IMR-90 (cell line): ENCODE results near the gene IGF2BP1. TPM values are rescaled to one million over a fixed set of nuclear protein-coding genes. Genes with fewer than 3 reads are reported as not detected.

ENCODE experiments used
- ATAC-seq: fragments of 200-7000 bp; cut with Tn5 transposase; 2 replicates; pipeline ENCODE4 v1.9.1; 2020; ENCODE audit warnings: low read depth, mild to moderate bottlenecking, moderate library complexity
- BruUV-seq: library from RNA; stranded (reverse); fragments of 400-500 nt; replicated peaks from 2 replicates; lab custom pipeline; 2021; lab: Mats Ljungman, UMichigan
- CTCF ChIA-PET: fragments of 300-600 bp; formaldehyde crosslinking; extraction: SDS; loops from one replicate; lab custom pipeline; 2021; ENCODE audit warnings: antibody characterized with exemption; lab: Yijun Ruan, JAX
- POLR2A ChIA-PET: fragments of 300-600 bp; sonication (Branson Sonifier 250); formaldehyde crosslinking; loops from one replicate; lab custom pipeline; 2022; ENCODE audit warnings: antibody characterized with exemption; ENCODE audit not compliant: unreplicated experiment; lab: Charles Lee
- DNase-seq: peaks from one replicate; pipeline ENCODE4 v3.0.0; 2013
- H2AFZ ChIP-seq: replicated peaks from 2 replicates; pipeline ENCODE3; 2013; ENCODE audit warnings: low read length, mild to moderate bottlenecking; ENCODE audit not compliant: poor library complexity
- H2AK5ac ChIP-seq: 2 replicates; pipeline ENCODE4 v1.6.1; 2013; ENCODE audit warnings: low read depth, low read length, inconsistent platforms
- H2AK9ac ChIP-seq: replicated peaks from 2 replicates; pipeline ENCODE3; 2013; ENCODE audit warnings: mild to moderate bottlenecking, low read depth, low read length, moderate library complexity; ENCODE audit not compliant: poor library complexity
- H2BK120ac ChIP-seq: 2 replicates; pipeline ENCODE4 v1.6.1; 2013; ENCODE audit warnings: low read depth, low read length, inconsistent platforms
- H2BK15ac ChIP-seq: 3 replicates; pipeline ENCODE4 v1.6.1; 2013; ENCODE audit warnings: low read depth, low read length, inconsistent platforms
- H2BK20ac ChIP-seq: 2 replicates; pipeline ENCODE4 v1.6.1; 2013; ENCODE audit warnings: low read depth, mild to moderate bottlenecking, inconsistent platforms, low read length, moderate library complexity
- H2BK5ac ChIP-seq: 2 replicates; pipeline ENCODE4 v1.6.1; 2013; ENCODE audit warnings: mild to moderate bottlenecking, low read depth, low read length, inconsistent platforms; ENCODE audit not compliant: poor library complexity, severe bottlenecking
- H3K14ac ChIP-seq: replicated peaks from 2 replicates; pipeline ENCODE4 v1.6.1; 2013; ENCODE audit warnings: low read depth, low read length, inconsistent platforms
- H3K18ac ChIP-seq: 2 replicates; pipeline ENCODE4 v1.6.1; 2013; ENCODE audit warnings: low read depth, low read length, control low read depth
- H3K23ac ChIP-seq: 2 replicates; pipeline ENCODE4 v1.6.1; 2013; ENCODE audit warnings: low read depth, low read length, inconsistent platforms
- H3K27ac ChIP-seq: 2 replicates; pipeline ENCODE4 v1.5.1; 2013; ENCODE audit warnings: mild to moderate bottlenecking, control low read depth, low read length; ENCODE audit not compliant: insufficient read depth
- H3K27me3 ChIP-seq: 2 replicates; pipeline ENCODE4 v1.6.1; 2013; ENCODE audit warnings: low read length; ENCODE audit not compliant: control insufficient read depth, insufficient read depth
- H3K36me3 ChIP-seq: 2 replicates; pipeline ENCODE4 v1.6.1; 2013; ENCODE audit warnings: low read length, mixed read lengths; ENCODE audit not compliant: control insufficient read depth, insufficient read depth
- H3K4ac ChIP-seq: 2 replicates; pipeline ENCODE4 v1.6.1; 2013; ENCODE audit warnings: low read depth, low read length, inconsistent platforms
- H3K4me1 ChIP-seq: 2 replicates; pipeline ENCODE4 v1.6.1; 2013; ENCODE audit warnings: low read length, mixed read lengths; ENCODE audit not compliant: control insufficient read depth, insufficient read depth
- H3K4me2 ChIP-seq: 2 replicates; pipeline ENCODE4 v1.6.1; 2013; ENCODE audit warnings: low read depth, mild to moderate bottlenecking, control low read depth, low read length, moderate library complexity
- H3K4me3 ChIP-seq: 2 replicates; pipeline ENCODE4 v1.5.1; 2013; ENCODE audit warnings: low read depth, mild to moderate bottlenecking, control low read depth, low read length, moderate library complexity; ENCODE audit not compliant: insufficient read depth
- H3K56ac ChIP-seq: 2 replicates; pipeline ENCODE4 v1.6.1; 2013; ENCODE audit warnings: low read length, inconsistent platforms; ENCODE audit not compliant: insufficient read depth; ENCODE audit errors: extremely low read depth
- H3K79me1 ChIP-seq, 2 experiments: 2 replicates each; pipeline ENCODE4 v1.6.1; 2013; ENCODE audit warnings: low read length in 2 of 2, inconsistent platforms in 1 of 2, low read depth in 1 of 2
- H3K9ac ChIP-seq: 2 replicates; pipeline ENCODE4 v1.6.1; 2013; ENCODE audit warnings: low read depth, low read length, control low read depth
- H3K9me1 ChIP-seq: 2 replicates; pipeline ENCODE4 v1.6.1; 2013; ENCODE audit warnings: low read length, inconsistent platforms; ENCODE audit not compliant: insufficient read depth
- H3K9me3 ChIP-seq: 2 replicates; pipeline ENCODE4 v1.6.1; 2013; ENCODE audit warnings: low read length; ENCODE audit not compliant: control insufficient read depth, insufficient read depth
- H4K20me1 ChIP-seq: 2 replicates; pipeline ENCODE4 v1.6.1; 2013; ENCODE audit warnings: low read length, inconsistent platforms; ENCODE audit not compliant: insufficient read depth
- H4K5ac ChIP-seq: 2 replicates; pipeline ENCODE4 v1.6.1; 2013; ENCODE audit warnings: mild to moderate bottlenecking, low read depth, low read length, control low read depth
- H4K8ac ChIP-seq, 2 experiments: 2 replicates each; pipeline ENCODE4 v1.6.1; 2013; ENCODE audit warnings: low read depth in 2 of 2, low read length in 2 of 2, control low read depth in 1 of 2, inconsistent platforms in 1 of 2
- H4K91ac ChIP-seq: 2 replicates; pipeline ENCODE4 v1.6.1; 2013; ENCODE audit warnings: low read depth, low read length, inconsistent platforms; ENCODE audit not compliant: insufficient read depth
- BHLHE40 ChIP-seq: fragments of 150-350 bp; IDR thresholded peaks from 2 replicates; pipeline ENCODE4 v1.6.1; 2016; ENCODE audit warnings: mild to moderate bottlenecking, low read depth, low read length
- CEBPB ChIP-seq: IDR thresholded peaks from 2 replicates; pipeline ENCODE4 v1.6.1; 2012; ENCODE audit warnings: low read depth, low read length, improper control_type of control experiment
- CHD1 ChIP-seq: IDR thresholded peaks from 2 replicates; pipeline ENCODE4 v1.6.1; 2012; ENCODE audit warnings: low read depth, low read length, improper control_type of control experiment
- CTCF ChIP-seq: conservative IDR thresholded peaks from 2 replicates; pipeline ENCODE4 v1.5.1; 2012; ENCODE audit warnings: mild to moderate bottlenecking, low read depth, low read length, improper control_type of control experiment
- ELK1 ChIP-seq: fragments of 150-350 bp; IDR thresholded peaks from 2 replicates; pipeline ENCODE4 v1.6.1; 2016; ENCODE audit warnings: low read depth, mild to moderate bottlenecking, low read length, moderate library complexity, borderline replicate concordance
- MAFK ChIP-seq: IDR thresholded peaks from 2 replicates; pipeline ENCODE4 v1.6.1; 2012; ENCODE audit warnings: low read depth, low read length, improper control_type of control experiment
- MAZ ChIP-seq: IDR thresholded peaks from 2 replicates; pipeline ENCODE4 v1.6.1; 2012; ENCODE audit warnings: low read depth, mild to moderate bottlenecking, low read length, improper control_type of control experiment, moderate library complexity, borderline replicate concordance
- MXI1 ChIP-seq: IDR thresholded peaks from 2 replicates; pipeline ENCODE4 v1.6.1; 2012; ENCODE audit warnings: low read depth, mild to moderate bottlenecking, low read length, moderate library complexity, borderline replicate concordance
- NFE2L2 ChIP-seq: fragments of 150-350 bp; IDR thresholded peaks from 2 replicates; pipeline ENCODE4 v1.6.1; 2016; ENCODE audit warnings: low read depth, mild to moderate bottlenecking, low read length
- POLR2A ChIP-seq: IDR thresholded peaks from 2 replicates; pipeline ENCODE4 v1.6.1; 2012; ENCODE audit warnings: mild to moderate bottlenecking, low read depth, low read length
- RAD21 ChIP-seq: IDR thresholded peaks from 2 replicates; pipeline ENCODE4 v1.6.1; 2012; ENCODE audit warnings: low read length, improper control_type of control experiment
- RCOR1 ChIP-seq: IDR thresholded peaks from 2 replicates; pipeline ENCODE4 v1.6.1; 2012; ENCODE audit warnings: mild to moderate bottlenecking, low read length, improper control_type of control experiment; ENCODE audit not compliant: insufficient replicate concordance
- RFX5 ChIP-seq: IDR thresholded peaks from 2 replicates; pipeline ENCODE4 v1.8.0; 2012; ENCODE audit warnings: low read depth, mild to moderate bottlenecking, low read length, moderate library complexity
- SMC3 ChIP-seq: fragments of 150-350 bp; IDR thresholded peaks from 2 replicates; pipeline ENCODE4 v1.6.1; 2016; ENCODE audit warnings: low read depth, mild to moderate bottlenecking, antibody characterized with exemption, low read length, moderate library complexity
- WGBS, 2 experiments: methylation state at CpG; one replicate each; pipeline versions ENCODE4 v1.1.5 to v1.1.7; 2013; ENCODE audit warnings: missing lambda C conversion rate in 2 of 2; ENCODE audit not compliant: insufficient read length in 1 of 2; ENCODE audit errors: extremely low coverage in 2 of 2; 5-methylcytosine and 5-hydroxymethylcytosine counted together
- dilution Hi-C: fragments of 300-500 bp; cut with HindIII; formaldehyde crosslinking; loops from one replicate; pipeline ENCODE4 v1.14.3; 2018; ENCODE audit warnings: low sequenced_read_pairs; ENCODE audit not compliant: unreplicated experiment
- in situ Hi-C: fragments of 300-500 bp; cut with MboI; formaldehyde crosslinking; loops from 3 replicates; pipeline ENCODE4 v1.14.3; 2019; ENCODE audit warnings: low sequenced_read_pairs, inconsistent platforms, mixed read lengths
- intact Hi-C: fragments of 100-400 bp; cut with micrococcal nuclease; formaldehyde crosslinking; loops from 2 replicates; pipeline ENCODE4 v1.10.0; 2022
- polyA plus RNA-seq, 3 experiments: library from polyadenylated mRNA; depleted of rRNA; stranded (reverse); fragments of >200 nt; gene quantifications; 2 replicates each; pipeline ENCODE4 v1.2.3, GENCODE V29; 2012; ENCODE audit warnings: low replicate concordance in 1 of 3
- total RNA-seq: library from RNA; depleted of rRNA; stranded (reverse); fragments of >200 nt; gene quantifications from 2 replicates; pipeline ENCODE4 v1.2.3, GENCODE V29; 2012

IGF2BP1 gene
- total and polyA plus RNA-seq, 2 of the 4 experiments (the other 2 are of a cell fraction): 10.2 to 13.1 TPM

- ChIA-PET CTCF (interaction anchor here (1.6 kb wide), 1 partner anchor 9 kb away, joined by 3 read pairs; no protein-coding TSS in a partner anchor), POLR2A (interaction anchor here (0.6 kb wide), 1 partner anchor 80 kb away, joined by 4 read pairs; no protein-coding TSS in a partner anchor)
- Histone ChIP-seq H2BK15ac (no peak overlapping the region), H3K79me1 (no peaks in the 10 kb centered on the region), H2BK5ac (no peak overlapping the region), H3K14ac (no peak overlapping the region), H3K9me3 (no peaks in the 10 kb centered on the region), H3K23ac (no peak overlapping the region), H4K20me1 (no peaks in the 10 kb centered on the region), H4K91ac (no peak overlapping the region), H2AK5ac (no peak overlapping the region), H3K27me3 (peaks cover 30% of the 10 kb centered on the region), H2BK120ac (no peak overlapping the region), H4K5ac (no peak overlapping the region), H3K27ac (no peak overlapping the region), H2AK9ac (no peak overlapping the region), H3K36me3 (no peaks in the 10 kb centered on the region), H3K4me1 (no peaks in the 10 kb centered on the region), H3K4me2 (no peak overlapping the region), H3K4me3 (no peak overlapping the region), H3K9ac (no peak overlapping the region), H2BK20ac (no peak overlapping the region), H3K9me1 (no peaks in the 10 kb centered on the region), H3K4ac (no peak overlapping the region), H2AFZ (no peak overlapping the region), H3K18ac (no peak overlapping the region), H4K8ac (no peak overlapping the region), H3K56ac (no peak overlapping the region)
- TF ChIP-seq ELK1: no peak
- no peak for TF ChIP-seq POLR2A
- no peak for TF ChIP-seq CTCF
- TF ChIP-seq RCOR1: no peak
- no peak for TF ChIP-seq CHD1
- no peak for TF ChIP-seq MAZ
- no peak for TF ChIP-seq SMC3
- no peak for TF ChIP-seq RFX5
- TF ChIP-seq CEBPB: no peak
- no peak for TF ChIP-seq BHLHE40
- no peak for TF ChIP-seq MXI1
- no peak for TF ChIP-seq RAD21
- TF ChIP-seq MAFK: no peak
- no peak for TF ChIP-seq NFE2L2
- ATAC-seq: no peak
- intact Hi-C loops (no loop called here), dilution Hi-C loops (no loop called here), in situ Hi-C loops (no loop called here)
- no CpG with 5 or more reads among the region's 4 CpGs for WGBS, 2 experiments
- no peak for DNase-seq
- no TSS peak for BruUV-seq
These were observed 8.1 kb upstream of the IGF2BP1 start for GRCh38 chr17:48989100-48989499.
